ENCODE data around the gene KATNB1. TPM values are rescaled to one million over a fixed set of nuclear protein-coding genes. Genes with fewer than 3 reads are reported as not detected.

The KATNB1 gene
- total RNA-seq, 1 donor from 2014 or later = 24.9 TPM

DNA sequence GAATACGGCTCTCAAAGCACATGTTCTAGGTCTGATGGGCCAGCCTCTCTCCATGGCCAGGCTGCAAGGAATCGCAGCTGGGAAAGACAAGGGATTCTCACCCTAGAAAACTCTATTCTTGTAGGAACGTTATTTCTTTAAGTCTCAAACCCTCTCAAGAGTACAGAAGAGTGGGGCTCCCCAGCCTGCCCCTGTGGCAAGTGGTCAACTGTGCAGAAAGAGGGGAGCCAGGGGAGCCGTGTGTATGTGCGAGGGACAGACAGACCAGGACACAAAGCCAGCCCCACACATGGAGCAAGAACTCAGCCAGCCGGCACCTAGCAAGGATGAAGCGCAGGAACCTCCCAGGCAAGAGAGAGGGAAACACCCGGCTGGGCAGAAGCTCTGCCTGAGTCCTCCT is 50.4 kb downstream of the KATNB1 start:
- Mint-ChIP-seq H3K36me3 (peaks cover 11% of the 10 kb centered on the region), H3K27ac (no peak overlapping the region), H3K4me1 (peaks cover 2% of the 10 kb centered on the region), H3K9me3 (no peaks in the 10 kb centered on the region), H3K4me3 (no peak overlapping the region), H3K27me3 (ENCODE audit: low read depth) (no peaks in the 10 kb centered on the region)
- no peak for TF ChIP-seq CTCF (IDR thresholded peaks at IDR 0.05; ENCODE audit: unreplicated experiment)
- no peak for DNase-seq (ENCODE audit: low spot score in 2 of 2, unreplicated experiment in 2 of 2)

- H3K27me3 Mint-ChIP-seq (ENCODE audit: low read depth) = no peaks in the 10 kb centered on the region
- no peak overlapping the region for H3K4me3 Mint-ChIP-seq
- H3K27ac Mint-ChIP-seq = no peak overlapping the region
- H3K9me3 Mint-ChIP-seq = no peaks in the 10 kb centered on the region
- DNase-seq (ENCODE audit: low spot score in 2 of 2, unreplicated experiment in 2 of 2) = no peak
- peaks cover 11% of the 10 kb centered on the region for H3K36me3 Mint-ChIP-seq
- no peak for TF ChIP-seq CTCF (IDR thresholded peaks at IDR 0.05; ENCODE audit: unreplicated experiment)
- peaks cover 2% of the 10 kb centered on the region for H3K4me1 Mint-ChIP-seq
Measured at GRCh38 chr16:57786632-57787518, 51.3 kb downstream of the KATNB1 start.

DNA sequence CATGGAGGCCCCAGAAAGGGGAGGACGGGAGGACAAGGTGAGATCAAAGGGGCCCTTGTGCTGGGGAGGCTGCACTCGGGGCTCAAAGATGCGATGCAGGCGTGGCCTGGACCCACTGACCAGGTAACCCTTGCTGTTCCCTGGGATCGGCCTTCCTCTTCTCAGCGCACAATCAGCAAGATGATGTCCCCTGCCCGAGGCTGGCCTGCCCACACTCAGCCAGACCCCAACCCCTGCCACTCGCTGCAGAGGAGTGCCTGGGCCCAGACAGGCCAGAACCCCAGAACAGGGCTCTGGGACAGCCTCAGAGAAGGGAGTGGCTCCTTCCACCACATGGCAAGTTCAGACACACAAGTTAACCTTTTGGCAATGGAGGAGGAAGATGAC is 51.9 kb downstream of the KATNB1 start:
- Mint-ChIP-seq H3K4me3 (no peak overlapping the region), H3K27me3 (ENCODE audit: low read depth) (no peaks in the 10 kb centered on the region), H3K27ac (no peak overlapping the region), H3K4me1 (peaks cover 2% of the 10 kb centered on the region), H3K36me3 (peaks cover 13% of the 10 kb centered on the region), H3K9me3 (no peaks in the 10 kb centered on the region)
- no peak for TF ChIP-seq CTCF (IDR thresholded peaks at IDR 0.05; ENCODE audit: unreplicated experiment)
- DNase-seq (ENCODE audit: low spot score in 2 of 2, unreplicated experiment in 2 of 2) = no peak

DNA sequence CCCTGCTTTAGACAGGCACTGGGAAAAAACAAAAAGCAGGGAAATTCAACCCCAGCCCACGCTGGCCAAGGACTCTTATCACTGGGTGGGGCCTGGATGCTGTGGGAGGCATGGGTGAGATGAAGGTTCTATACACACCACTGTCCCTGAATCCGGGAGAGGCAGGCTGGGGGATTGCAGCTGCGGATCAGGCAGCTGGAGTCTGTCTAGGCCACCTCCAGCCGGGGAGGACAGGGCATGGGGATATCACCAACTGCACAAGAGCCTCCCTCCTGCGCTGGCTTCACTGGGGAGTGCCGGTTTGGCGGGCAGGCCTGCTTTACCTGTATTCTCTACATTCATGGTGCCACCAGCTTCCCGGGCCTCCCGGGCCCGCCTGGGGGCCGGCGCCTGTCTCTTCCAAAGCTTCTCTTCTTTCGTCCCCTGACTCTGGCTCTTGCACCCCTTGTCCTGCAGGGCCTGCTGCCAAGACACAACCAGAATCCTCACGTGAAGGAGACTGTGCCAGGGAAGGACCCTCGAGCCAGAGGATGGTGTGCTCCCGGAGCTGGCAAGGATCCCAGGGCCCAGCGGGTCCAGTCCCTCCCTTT is 52.8 kb downstream of the KATNB1 start:
- H3K4me3 Mint-ChIP-seq = no peak overlapping the region
- DNase-seq (ENCODE audit: low spot score in 2 of 2, unreplicated experiment in 2 of 2) = no peak
- H3K4me1 Mint-ChIP-seq = peaks cover 2% of the 10 kb centered on the region
- no peaks in the 10 kb centered on the region for H3K27me3 Mint-ChIP-seq (ENCODE audit: low read depth)
- H3K27ac Mint-ChIP-seq = no peak overlapping the region
- H3K36me3 Mint-ChIP-seq = peaks cover 13% of the 10 kb centered on the region
- no peaks in the 10 kb centered on the region for H3K9me3 Mint-ChIP-seq
- TF ChIP-seq CTCF (IDR thresholded peaks at IDR 0.05; ENCODE audit: unreplicated experiment) = no peak

GRCh38 chr16:57788951-57789350 is 53.4 kb downstream of the KATNB1 start:
- Mint-ChIP-seq H3K27me3 (ENCODE audit: low read depth) (no peaks in the 10 kb centered on the region), H3K4me1 (peaks cover 2% of the 10 kb centered on the region), H3K9me3 (no peaks in the 10 kb centered on the region), H3K36me3 (peaks cover 13% of the 10 kb centered on the region), H3K27ac (no peak overlapping the region), H3K4me3 (no peak overlapping the region)
- TF ChIP-seq CTCF (IDR thresholded peaks at IDR 0.05; ENCODE audit: unreplicated experiment) = no peak
- no peak for DNase-seq (ENCODE audit: low spot score in 2 of 2, unreplicated experiment in 2 of 2)

Measured in mesothelial cell of epicardium (in vitro differentiated cells).